B cell (primary cell): ENCODE data around the gene MEGF11. TPM values are rescaled to one million over a fixed set of nuclear protein-coding genes. Genes with fewer than 3 reads are reported as not detected.

ENCODE experiments used
- ATAC-seq: fragments of 200-7000 bp; cut with Tn5 transposase; one replicate; pipeline ENCODE4 v1.10.0; 2021; ENCODE audit warnings: low read depth, mild to moderate bottlenecking, moderate number of reproducible peaks, moderate library complexity
- CTCF ChIA-PET: fragments of 350-600 bp; sonication (Branson Sonifier 250); formaldehyde crosslinking; loops from one replicate; lab custom pipeline; 2021; ENCODE audit warnings: antibody characterized with exemption, inconsistent platforms; lab: Charles Lee
- POLR2A ChIA-PET: fragments of 350-600 bp; sonication (Branson Sonifier 250); formaldehyde crosslinking; loops from one replicate; lab custom pipeline; 2021; ENCODE audit warnings: antibody characterized with exemption; lab: Charles Lee
- DNase-seq: peaks from one replicate; pipeline ENCODE4 v3.0.0; 2013
- H2AFZ ChIP-seq: 2 replicates; pipeline ENCODE4 v1.6.1; 2012; ENCODE audit warnings: mild to moderate bottlenecking, low read depth, low read length; ENCODE audit not compliant: insufficient read depth, poor library complexity, severe bottlenecking
- H3K27ac ChIP-seq, 2 donors: 1 replicate in 1 of 2; 2 replicates in 1 of 2; pipeline ENCODE4 v1.5.1; 2012 to 2013; ENCODE audit warnings: low read length in 2 of 2, mild to moderate bottlenecking in 2 of 2, moderate library complexity in 1 of 2
- H3K27me3 ChIP-seq, 4 experiments: fragments of 200-600 bp in 1 of 4; sonication (generic) in 1 of 4; replicated peaks in 1 of 4; 1 replicate in 2 of 4; 2 replicates in 2 of 4; pipeline versions ENCODE4 v1.6.1 to v1.7.0; 2013 to 2016; ENCODE audit warnings: low read length in 3 of 4, mild to moderate bottlenecking in 2 of 4, mixed read lengths in 1 of 4, moderate library complexity in 1 of 4; ENCODE audit not compliant: insufficient read depth in 4 of 4, control insufficient read depth in 3 of 4; ENCODE audit errors: control extremely low read depth in 1 of 4
- H3K36me3 ChIP-seq, 2 experiments: replicated peaks in 1 of 2; 1 replicate in 1 of 2; 2 replicates in 1 of 2; pipeline versions ENCODE4 v1.6.1 to v1.7.1; 2013; ENCODE audit warnings: low read length in 1 of 2; ENCODE audit not compliant: insufficient read depth in 2 of 2, control insufficient read depth in 1 of 2; ENCODE audit errors: control extremely low read depth in 1 of 2, extremely low read depth in 1 of 2
- H3K4me1 ChIP-seq, 2 donors: fragments of 200-600 bp in 1 of 2; sonication (generic) in 1 of 2; 1 replicate in 1 of 2; 2 replicates in 1 of 2; pipeline versions ENCODE4 v1.5.1 to v1.6.1; 2013 to 2017; ENCODE audit warnings: low read length in 2 of 2; ENCODE audit not compliant: control insufficient read depth in 2 of 2, insufficient read depth in 2 of 2
- H3K4me2 ChIP-seq: replicated peaks from 2 replicates; pipeline ENCODE3; 2012; ENCODE audit warnings: mild to moderate bottlenecking, low read depth, low read length; ENCODE audit not compliant: poor library complexity, severe bottlenecking
- H3K4me3 ChIP-seq, 5 experiments: fragments of 200-600 bp in 1 of 5; sonication (generic) in 1 of 5; 1 replicate in 3 of 5; 2 replicates in 2 of 5; pipeline versions ENCODE4 v1.5.1 to v1.7.0; 2011 to 2016; ENCODE audit warnings: low read length in 4 of 5, mild to moderate bottlenecking in 4 of 5, low read depth in 2 of 5, control low read depth in 1 of 5, moderate library complexity in 1 of 5; ENCODE audit not compliant: insufficient read depth in 1 of 5; ENCODE audit errors: control extremely low read depth in 1 of 5, extremely low read depth in 1 of 5
- H3K79me2 ChIP-seq: fragments of 200-600 bp; sonication (generic); one replicate; pipeline ENCODE4 v1.6.0; 2016; ENCODE audit warnings: low read length; ENCODE audit not compliant: control insufficient read depth, insufficient read depth
- H3K9ac ChIP-seq: fragments of 200-600 bp; sonication (generic); 2 replicates; pipeline ENCODE4 v1.6.1; 2017; ENCODE audit warnings: mild to moderate bottlenecking, low read length, moderate library complexity
- H3K9me3 ChIP-seq, 3 donors: one replicate each; pipeline versions ENCODE4 v1.6.1 to v1.7.1; 2013; ENCODE audit warnings: low read length in 2 of 3; ENCODE audit not compliant: control insufficient read depth in 2 of 3, insufficient read depth in 1 of 3; ENCODE audit errors: control extremely low read depth in 1 of 3
- H4K20me1 ChIP-seq: 2 replicates; pipeline ENCODE4 v1.6.0; 2012; ENCODE audit warnings: mild to moderate bottlenecking, low read length; ENCODE audit not compliant: insufficient read depth, control insufficient read depth, poor library complexity, severe bottlenecking
- H3K27ac Mint-ChIP-seq: one replicate; pipeline ENCODE4 v1.8.0; 2021; ENCODE audit warnings: mixed read lengths
- H3K27me3 Mint-ChIP-seq: one replicate; pipeline ENCODE4 v1.8.0; 2021; ENCODE audit warnings: mixed read lengths
- H3K4me1 Mint-ChIP-seq: one replicate; pipeline ENCODE4 v1.8.0; 2021; ENCODE audit warnings: mixed read lengths
- H3K4me3 Mint-ChIP-seq: one replicate; pipeline ENCODE4 v1.8.0; 2021; ENCODE audit warnings: mixed read lengths
- H3K9me3 Mint-ChIP-seq: one replicate; pipeline ENCODE4 v1.8.0; 2022; ENCODE audit warnings: mixed read lengths; ENCODE audit not compliant: insufficient read depth
- EZH2 ChIP-seq: IDR thresholded peaks from 2 replicates; pipeline ENCODE4 v1.6.1; 2012; ENCODE audit warnings: borderline replicate concordance, low read depth, mild to moderate bottlenecking, moderate library complexity, low read length; ENCODE audit not compliant: insufficient read depth, poor library complexity, severe bottlenecking
- WGBS: methylation state at CpG from one replicate; pipeline ENCODE4 v1.1.5; 2013; ENCODE audit warnings: missing lambda C conversion rate; ENCODE audit not compliant: insufficient coverage; 5-methylcytosine and 5-hydroxymethylcytosine counted together
- intact Hi-C: fragments of 100-400 bp; cut with micrococcal nuclease; formaldehyde crosslinking; loops from one replicate; pipeline ENCODE4 v1.10.0; 2022
- polyA plus RNA-seq: library from polyadenylated mRNA; depleted of rRNA; stranded (reverse); fragments of >200 nt; gene quantifications from 2 replicates; pipeline ENCODE4 v1.2.3, GENCODE V29; 2012
- total RNA-seq, 2 donors: library from RNA; stranded (reverse); fragments of 120-200 nt in 1 of 2; gene quantifications; 1 replicate in 1 of 2; 2 replicates in 1 of 2; pipeline versions ENCODE4 v1.2.3 to v1.2.4, GENCODE V29; 2013 to 2022
- TF ChIP-seq, protein P1 (sequence below): fragments of 200-600 bp; IDR thresholded peaks from one replicate; pipeline ENCODE4 v1.8.0; 2022; ENCODE audit warnings: antibody characterized with exemption, mild to moderate bottlenecking

Gene MEGF11
- total and polyA plus RNA-seq, 2 donors (not counting 1 experiment from before 2014, with no cell fraction given), result 0.04 to 0.34 TPM

DNA sequence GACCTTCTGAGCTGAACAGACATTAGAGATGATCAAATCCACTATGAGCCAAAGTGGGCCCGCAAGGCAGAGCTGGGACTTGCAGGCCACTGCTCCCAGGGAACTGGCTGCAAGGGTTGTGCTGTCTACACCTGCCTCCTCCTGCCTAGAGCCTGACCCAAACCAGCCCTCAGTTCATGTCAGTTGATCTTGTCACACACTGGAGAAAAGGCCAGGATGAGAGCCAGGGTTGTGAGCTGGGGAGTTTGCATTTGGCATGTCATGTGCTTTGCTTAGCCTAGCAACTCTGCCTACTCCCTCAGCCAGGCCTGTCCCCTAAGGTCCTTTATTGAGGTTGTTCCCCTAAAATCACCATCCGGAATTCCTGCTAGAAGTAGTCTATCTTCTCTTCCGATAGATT lies 316.5 kb downstream of the MEGF11 start:
- POLR2A ChIA-PET, result no interaction called here
- Histone ChIP-seq H4K20me1 (no peaks in the 10 kb centered on the region), H3K9me3 (no peaks in the 10 kb centered on the region), H3K4me1 (no peaks in the 10 kb centered on the region), H3K27ac (no peak overlapping the region), H3K79me2 (no peaks in the 10 kb centered on the region), H3K9ac (no peak overlapping the region), H3K36me3 (no peaks in the 10 kb centered on the region), H3K4me2 (no peak overlapping the region), H3K4me3 (no peak overlapping the region), H2AFZ (no peak overlapping the region), H3K27me3 (no peaks in the 10 kb centered on the region)
- H3K4me1 Mint-ChIP-seq, result no peaks in the 10 kb centered on the region
- intact Hi-C loops, result no loop called here
- DNase-seq, result no peak
- WGBS, result 100% methylated on average over 1 of the region's 3 CpGs
- H3K27ac Mint-ChIP-seq, result no peak overlapping the region
- no peaks in the 10 kb centered on the region for H3K27me3 Mint-ChIP-seq
- no peak for ATAC-seq
- TF ChIP-seq, protein P1, sequence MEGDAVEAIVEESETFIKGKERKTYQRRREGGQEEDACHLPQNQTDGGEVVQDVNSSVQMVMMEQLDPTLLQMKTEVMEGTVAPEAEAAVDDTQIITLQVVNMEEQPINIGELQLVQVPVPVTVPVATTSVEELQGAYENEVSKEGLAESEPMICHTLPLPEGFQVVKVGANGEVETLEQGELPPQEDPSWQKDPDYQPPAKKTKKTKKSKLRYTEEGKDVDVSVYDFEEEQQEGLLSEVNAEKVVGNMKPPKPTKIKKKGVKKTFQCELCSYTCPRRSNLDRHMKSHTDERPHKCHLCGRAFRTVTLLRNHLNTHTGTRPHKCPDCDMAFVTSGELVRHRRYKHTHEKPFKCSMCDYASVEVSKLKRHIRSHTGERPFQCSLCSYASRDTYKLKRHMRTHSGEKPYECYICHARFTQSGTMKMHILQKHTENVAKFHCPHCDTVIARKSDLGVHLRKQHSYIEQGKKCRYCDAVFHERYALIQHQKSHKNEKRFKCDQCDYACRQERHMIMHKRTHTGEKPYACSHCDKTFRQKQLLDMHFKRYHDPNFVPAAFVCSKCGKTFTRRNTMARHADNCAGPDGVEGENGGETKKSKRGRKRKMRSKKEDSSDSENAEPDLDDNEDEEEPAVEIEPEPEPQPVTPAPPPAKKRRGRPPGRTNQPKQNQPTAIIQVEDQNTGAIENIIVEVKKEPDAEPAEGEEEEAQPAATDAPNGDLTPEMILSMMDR, result no peak
- TF ChIP-seq EZH2, result no peak
- no peak overlapping the region for H3K4me3 Mint-ChIP-seq
- H3K9me3 Mint-ChIP-seq, result no peaks in the 10 kb centered on the region
- CTCF ChIA-PET, result no interaction called here

DNA sequence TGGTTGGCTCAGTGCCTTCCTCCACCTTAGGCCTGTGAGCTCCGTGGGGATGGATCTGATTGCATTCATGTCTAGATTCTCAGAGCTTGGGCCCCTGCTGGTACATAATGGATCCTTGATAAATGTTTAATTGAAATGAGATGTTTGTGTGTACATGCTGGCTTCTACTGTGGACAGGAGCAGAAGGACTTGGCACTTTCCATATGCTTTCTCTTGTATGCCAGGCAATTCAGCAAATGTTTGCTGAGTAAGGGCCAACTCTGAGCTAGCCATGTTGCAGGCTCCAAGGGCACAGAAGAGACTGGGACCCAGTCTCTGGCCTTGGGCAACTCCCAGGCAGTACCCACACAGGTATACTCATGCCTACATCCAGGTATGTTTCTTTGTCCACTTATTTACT lies 317.3 kb downstream of the MEGF11 start:
- Histone ChIP-seq H2AFZ (no peak overlapping the region), H4K20me1 (no peaks in the 10 kb centered on the region), H3K79me2 (no peaks in the 10 kb centered on the region), H3K9me3 (no peaks in the 10 kb centered on the region), H3K4me3 (no peak overlapping the region), H3K4me1 (no peaks in the 10 kb centered on the region), H3K36me3 (no peaks in the 10 kb centered on the region), H3K9ac (no peak overlapping the region), H3K27me3 (no peaks in the 10 kb centered on the region), H3K27ac (no peak overlapping the region), H3K4me2 (no peak overlapping the region)
- POLR2A ChIA-PET, result no interaction called here
- no peak overlapping the region for H3K27ac Mint-ChIP-seq
- no peak for ATAC-seq
- TF ChIP-seq, protein P1, result no peak
- no peak for TF ChIP-seq EZH2
- no peaks in the 10 kb centered on the region for H3K4me1 Mint-ChIP-seq
- intact Hi-C loops, result no loop called here
- CTCF ChIA-PET, result no interaction called here
- no peak overlapping the region for H3K4me3 Mint-ChIP-seq
- 90% methylated on average over 1 of the region's 1 CpG for WGBS
- no peak for DNase-seq
- H3K9me3 Mint-ChIP-seq, result no peaks in the 10 kb centered on the region
- H3K27me3 Mint-ChIP-seq, result no peaks in the 10 kb centered on the region
